Ishikawa (cell line): ENCODE measurements around the gene ZNF490.

ENCODE experiments used
- CREB1 ChIP-seq: IDR thresholded peaks from 2 replicates; pipeline ENCODE4 v1.6.1; 2012; ENCODE audit warnings: low read depth
- EP300 ChIP-seq: IDR thresholded peaks from 2 replicates; pipeline ENCODE4 v1.6.1; 2012; ENCODE audit warnings: borderline replicate concordance
- NFIC ChIP-seq: IDR thresholded peaks from 2 replicates; pipeline ENCODE4 v1.6.1; 2012
- USF1 ChIP-seq: IDR thresholded peaks from 2 replicates; pipeline ENCODE4 v1.6.1; 2012

DNA sequence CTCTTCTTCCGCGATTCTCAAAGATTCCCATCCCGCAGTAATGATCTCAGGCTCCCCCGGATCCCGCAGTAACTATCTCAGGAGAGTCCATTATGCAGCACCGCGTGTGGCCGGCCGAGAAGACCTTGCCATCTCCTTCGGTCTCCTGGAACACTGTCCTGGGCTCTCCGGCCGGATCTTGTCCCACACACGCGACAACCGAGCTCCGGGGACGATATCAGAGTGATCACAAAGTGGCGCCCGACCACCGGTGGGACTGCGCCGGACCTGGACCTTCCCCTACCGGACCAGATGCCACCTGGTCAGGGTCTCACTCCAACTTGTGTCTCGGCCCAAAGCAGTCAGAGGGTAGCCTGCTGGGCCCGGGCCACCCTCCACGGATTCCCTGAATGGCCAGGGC, 31.9 kb upstream of the ZNF490 start:
- no peak for TF ChIP-seq NFIC
- TF ChIP-seq CREB1 = no peak
- no peak for TF ChIP-seq EP300
- TF ChIP-seq USF1 = no peak
